ENCODE measurements around the gene DDO.

Gene DDO

GRCh38 chr6:110418594-110418993 lies 3.2 kb upstream of the DDO start:
- H3K27ac ChIP-seq (ENCODE audit: low read depth, low read length): no peak overlapping the region
- no peak overlapping the region for H3K4me2 ChIP-seq (ENCODE audit: low read depth, low read length, poor library complexity, severe bottlenecking)
- H3K9me2 ChIP-seq (replicated peaks; ENCODE audit: insufficient read depth, low read length): no peaks in the 10 kb centered on the region
- H4K20me1 ChIP-seq (ENCODE audit: low read depth, low read length): no peaks in the 10 kb centered on the region
- no peaks in the 10 kb centered on the region for H3F3A ChIP-seq (ENCODE audit: insufficient read depth)
- no peak overlapping the region for H3K4me3 ChIP-seq (ENCODE audit: insufficient read depth, low read length, poor library complexity, severe bottlenecking)
- no peaks in the 10 kb centered on the region for H3K36me3 ChIP-seq (ENCODE audit: low read length)
- no peak overlapping the region for H2AFZ ChIP-seq (ENCODE audit: low read depth, low read length, severe bottlenecking)
- no peaks in the 10 kb centered on the region for H3K9me3 ChIP-seq (ENCODE audit: insufficient read depth, low read length)
- H3K9ac ChIP-seq (ENCODE audit: low read length): no peak overlapping the region
- no peaks in the 10 kb centered on the region for H3K79me2 ChIP-seq (ENCODE audit: insufficient read depth, low read length)
- TF ChIP-seq EZH2phosphoT487 (conservative IDR thresholded peaks at IDR 0.05; ENCODE audit: low read length): no peak
- TF ChIP-seq CTCF (IDR thresholded peaks at IDR 0.05; ENCODE audit: insufficient read depth, low read length, poor library complexity, severe bottlenecking): no peak
- H3K27me3 ChIP-seq (ENCODE audit: low read length): no peaks in the 10 kb centered on the region

GRCh38 chr6:110414669-110415068 lies 706 bp downstream of the DDO start:
- TF ChIP-seq CTCF (IDR thresholded peaks at IDR 0.05; ENCODE audit: insufficient read depth, low read length, poor library complexity, severe bottlenecking) (no peak), EZH2phosphoT487 (conservative IDR thresholded peaks at IDR 0.05; ENCODE audit: low read length) (no peak)
- H3F3A ChIP-seq (ENCODE audit: insufficient read depth): no peaks in the 10 kb centered on the region
- no peaks in the 10 kb centered on the region for H3K9me2 ChIP-seq (replicated peaks; ENCODE audit: insufficient read depth, low read length)
- H3K9me3 ChIP-seq (ENCODE audit: insufficient read depth, low read length): no peaks in the 10 kb centered on the region
- no peaks in the 10 kb centered on the region for H3K27me3 ChIP-seq (ENCODE audit: low read length)
- no peak overlapping the region for H3K4me3 ChIP-seq (ENCODE audit: insufficient read depth, low read length, poor library complexity, severe bottlenecking)
- no peak overlapping the region for H3K27ac ChIP-seq (ENCODE audit: low read depth, low read length)
- no peak overlapping the region for H3K9ac ChIP-seq (ENCODE audit: low read length)
- H3K36me3 ChIP-seq (ENCODE audit: low read length): no peaks in the 10 kb centered on the region
- H3K79me2 ChIP-seq (ENCODE audit: insufficient read depth, low read length): no peaks in the 10 kb centered on the region
- no peak overlapping the region for H3K4me2 ChIP-seq (ENCODE audit: low read depth, low read length, poor library complexity, severe bottlenecking)
- H4K20me1 ChIP-seq (ENCODE audit: low read depth, low read length): no peaks in the 10 kb centered on the region
- H2AFZ ChIP-seq (ENCODE audit: low read depth, low read length, severe bottlenecking): no peak overlapping the region

- Histone ChIP-seq H3F3A (ENCODE audit: insufficient read depth) (no peaks in the 10 kb centered on the region), H2AFZ (ENCODE audit: low read depth, low read length, severe bottlenecking) (no peak overlapping the region), H3K4me3 (ENCODE audit: insufficient read depth, low read length, poor library complexity, severe bottlenecking) (no peak overlapping the region), H4K20me1 (ENCODE audit: low read depth, low read length) (no peaks in the 10 kb centered on the region), H3K4me2 (ENCODE audit: low read depth, low read length, poor library complexity, severe bottlenecking) (no peak overlapping the region), H3K27me3 (ENCODE audit: low read length) (no peaks in the 10 kb centered on the region), H3K9ac (ENCODE audit: low read length) (no peak overlapping the region), H3K9me2 (replicated peaks; ENCODE audit: insufficient read depth, low read length) (no peaks in the 10 kb centered on the region), H3K27ac (ENCODE audit: low read depth, low read length) (no peak overlapping the region), H3K79me2 (ENCODE audit: insufficient read depth, low read length) (no peaks in the 10 kb centered on the region), H3K36me3 (ENCODE audit: low read length) (no peaks in the 10 kb centered on the region), H3K9me3 (ENCODE audit: insufficient read depth, low read length) (no peaks in the 10 kb centered on the region)
- TF ChIP-seq EZH2phosphoT487 (conservative IDR thresholded peaks at IDR 0.05; ENCODE audit: low read length) (no peak), CTCF (IDR thresholded peaks at IDR 0.05; ENCODE audit: insufficient read depth, low read length, poor library complexity, severe bottlenecking) (no peak)
Measured at GRCh38 chr6:110412360-110412759, 3.0 kb downstream of the DDO start.
